Right ventricle myocardium superior (tissue), 1 donor: ENCODE measurements around the gene DPP10. TPM values are rescaled to one million over a fixed set of nuclear protein-coding genes. Genes with fewer than 3 reads are reported as not detected.
"Not testable (repeated sequence)": the region's sequence is repeated elsewhere in the genome, so short reads cannot be mapped to it uniquely, and the experiment has no call there.

Experiments
- ATAC-seq: fragments of 200-7000 bp; cut with Tn5 transposase; one replicate; pipeline ENCODE4 v1.9.1; 2020; ENCODE audit warnings: mild to moderate bottlenecking; ENCODE audit not compliant: poor library complexity
- DNase-seq: peaks from one replicate; pipeline ENCODE4 v3.0.0-alpha.2; 2020
- intact Hi-C: fragments of 100-400 bp; cut with DNase I; formaldehyde crosslinking; loops from one replicate; pipeline ENCODE4 v1.11.2; 2022
- total RNA-seq: library from RNA; stranded (reverse); fragmentation: NEBNext Ultra II Directional; extraction: Animal tissue kit (Norgen Biotek cat#: 25700); gene quantifications from one replicate; pipeline ENCODE4 v1.2.1, GENCODE V29; 2021
- donor health status: DM: no; HTN: yes; CAD: no; lungs with severe emphysema.

Gene DPP10
- total RNA-seq, 1 donor from 2014 or later = 0.32 TPM

- intact Hi-C loops = no loop called here
- ATAC-seq = no peak
Measured at GRCh38 chr2:114859726-114860510, 417.5 kb downstream of the DPP10 start.

DNA sequence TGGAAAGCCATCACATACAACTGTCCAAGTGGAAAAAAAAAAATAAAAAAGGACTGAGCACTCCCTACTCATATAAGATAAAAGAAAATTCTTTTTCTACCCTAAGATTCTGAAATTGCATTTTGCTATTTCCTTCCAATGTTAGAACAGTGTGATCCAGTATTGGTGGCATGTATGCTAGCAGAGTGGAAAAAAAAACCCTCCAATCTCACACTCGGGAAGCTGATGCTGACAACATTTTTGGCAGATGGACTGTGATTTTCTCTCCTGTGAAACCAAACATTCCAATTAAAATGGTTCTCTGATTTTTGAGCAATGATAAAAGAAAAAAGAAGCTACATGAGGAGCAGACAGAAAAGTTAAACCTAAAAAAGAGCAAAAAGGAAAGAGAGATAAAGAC, 419.8 kb downstream of the DPP10 start:
- no peak for DNase-seq
- ATAC-seq = no peak
- intact Hi-C loops = no loop called here

More at GRCh38 chr2:114859726-114860510, 417.5 kb downstream of the DPP10 start:
- DNase-seq = no peak

DNA sequence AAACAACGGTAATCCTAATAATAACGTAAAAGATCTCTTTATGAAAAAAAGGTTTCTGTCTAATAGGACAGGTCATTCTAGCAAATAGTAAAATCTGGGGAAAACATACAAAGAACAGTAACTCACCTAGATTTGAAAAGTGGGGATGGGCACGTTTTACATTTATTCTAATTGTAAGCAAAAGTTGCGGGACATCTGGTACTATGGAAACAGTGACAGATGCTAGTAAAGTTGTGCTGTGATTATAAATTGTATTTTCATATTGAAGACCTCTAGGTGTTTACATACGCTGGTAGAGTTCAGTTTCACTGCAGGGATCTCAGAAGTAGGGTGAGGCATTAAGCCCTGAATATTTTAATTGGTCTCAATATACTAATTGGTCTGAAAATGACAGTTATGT, 422.5 kb downstream of the DPP10 start:
- no peak for DNase-seq
- intact Hi-C loops = no loop called here
- ATAC-seq = no peak

GRCh38 chr2:114880046-114880445, 437.6 kb downstream of the DPP10 start:
- intact Hi-C loops = no loop called here
- ATAC-seq (no peak), DNase-seq (no peak)

GRCh38 chr2:114919985-114920384, 477.5 kb downstream of the DPP10 start:
- ATAC-seq (no peak), DNase-seq (no peak)
- intact Hi-C loops = no loop called here

GRCh38 chr2:114922076-114922475, 479.6 kb downstream of the DPP10 start:
- ATAC-seq (no peak), DNase-seq (no peak)
- intact Hi-C loops = no loop called here

- intact Hi-C loops = no loop called here
- ATAC-seq (peak; percentile 91), DNase-seq (no peak)
Measured at GRCh38 chr2:114925296-114926255, 483.1 kb downstream of the DPP10 start.

GRCh38 chr2:114926303-114926702, 483.9 kb downstream of the DPP10 start:
- intact Hi-C loops = no loop called here
- ATAC-seq = peak; percentile 69
- no peak for DNase-seq

DNA sequence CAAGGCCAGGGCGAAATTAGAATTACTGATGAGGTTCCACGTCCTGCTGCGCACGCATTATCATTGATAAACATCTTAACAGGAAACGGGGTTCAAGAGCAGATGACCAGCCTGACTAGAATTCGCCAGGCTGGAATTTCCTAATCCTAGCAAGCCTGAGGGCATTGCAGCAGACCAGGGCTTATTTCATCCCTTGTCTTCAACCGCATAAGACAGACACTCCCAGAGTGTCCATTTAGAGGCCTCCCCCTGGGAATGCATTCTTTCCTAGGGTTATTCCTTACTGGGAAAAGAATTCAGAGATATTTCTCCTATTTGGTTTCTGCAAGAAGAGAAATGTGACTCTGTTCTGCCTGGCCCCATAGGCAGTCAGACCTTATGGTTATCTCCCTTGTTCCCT, 486.8 kb downstream of the DPP10 start:
- intact Hi-C loops = no loop called here
- ATAC-seq (no peak), DNase-seq (no peak)

DNA sequence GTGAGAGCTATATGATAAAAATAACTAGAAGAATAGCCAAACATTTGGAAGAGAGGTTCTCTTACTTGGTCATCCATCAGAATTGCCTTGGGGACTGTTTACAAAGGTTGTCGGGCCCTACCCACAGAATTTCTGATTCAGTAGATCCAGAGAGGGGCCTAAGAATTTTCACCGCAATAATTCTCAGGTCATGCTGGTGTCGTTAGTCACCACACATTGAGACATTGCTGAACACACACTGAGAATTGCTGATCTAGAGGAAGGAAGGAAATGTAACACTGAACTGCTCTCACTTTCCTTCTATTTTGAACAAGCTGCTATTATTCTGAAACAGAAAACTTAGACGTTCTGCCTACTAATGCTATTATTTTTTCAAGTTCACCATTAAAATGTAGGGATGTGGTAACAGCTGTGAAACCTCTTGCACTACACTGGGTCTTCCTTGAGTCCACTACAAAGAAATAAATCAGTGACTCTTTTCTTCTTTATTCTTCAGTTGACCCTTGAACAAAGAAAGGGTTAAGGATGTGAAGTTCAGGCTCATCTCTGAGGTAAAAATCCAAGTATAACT, 491.3 kb downstream of the DPP10 start:
- DNase-seq = no peak
- no peak for ATAC-seq
- intact Hi-C loops = no loop called here

DNA sequence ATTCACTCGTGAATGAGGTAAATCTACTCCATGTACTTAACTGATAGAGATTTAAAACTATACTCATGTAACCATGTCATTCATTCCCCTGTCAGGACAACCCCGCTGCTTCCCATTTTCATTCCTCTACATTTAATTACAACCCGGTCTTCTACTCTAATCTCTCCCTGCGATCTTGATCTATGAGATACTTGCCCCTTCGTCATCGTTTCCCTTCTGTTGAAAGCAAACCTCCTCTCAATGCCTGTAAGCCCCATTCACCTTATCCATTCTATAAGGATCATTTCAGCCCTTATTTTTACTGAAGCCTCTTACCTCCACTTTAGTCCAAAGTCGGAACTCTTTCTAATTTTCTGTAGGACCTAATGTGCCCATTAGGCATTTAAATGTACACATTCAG, 492.6 kb downstream of the DPP10 start:
- DNase-seq (no peak), ATAC-seq (no peak)
- intact Hi-C loops = no loop called here

DNA sequence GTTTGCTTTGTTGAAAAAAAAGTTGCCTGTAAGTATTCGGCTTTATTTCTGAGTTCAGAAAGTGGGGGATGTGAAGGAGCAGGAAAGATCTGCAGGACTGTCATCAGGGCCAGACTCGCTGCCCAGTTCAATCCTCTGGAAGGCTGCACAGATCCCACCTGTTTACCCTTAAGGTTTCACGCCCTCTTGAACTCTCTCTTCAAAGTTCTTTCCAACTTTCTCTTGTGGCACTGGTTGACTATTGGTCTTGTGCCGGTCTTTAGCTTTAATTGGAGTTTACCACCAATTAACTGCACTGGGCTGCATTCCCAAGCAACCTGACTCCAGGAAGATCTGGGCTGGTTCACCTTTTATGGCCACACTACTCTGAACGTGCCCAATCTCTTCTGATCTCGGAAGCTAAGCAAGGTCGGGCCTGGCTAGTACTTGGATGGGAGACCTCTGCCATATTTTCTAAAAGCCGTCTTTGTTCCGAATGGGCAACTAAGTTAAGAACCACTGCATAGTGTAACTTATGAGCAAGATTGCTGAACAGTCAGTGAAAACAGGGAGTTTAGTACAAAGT, 495.0 kb downstream of the DPP10 start:
- no peak for DNase-seq
- no peak for ATAC-seq
- intact Hi-C loops = no loop called here

DNA sequence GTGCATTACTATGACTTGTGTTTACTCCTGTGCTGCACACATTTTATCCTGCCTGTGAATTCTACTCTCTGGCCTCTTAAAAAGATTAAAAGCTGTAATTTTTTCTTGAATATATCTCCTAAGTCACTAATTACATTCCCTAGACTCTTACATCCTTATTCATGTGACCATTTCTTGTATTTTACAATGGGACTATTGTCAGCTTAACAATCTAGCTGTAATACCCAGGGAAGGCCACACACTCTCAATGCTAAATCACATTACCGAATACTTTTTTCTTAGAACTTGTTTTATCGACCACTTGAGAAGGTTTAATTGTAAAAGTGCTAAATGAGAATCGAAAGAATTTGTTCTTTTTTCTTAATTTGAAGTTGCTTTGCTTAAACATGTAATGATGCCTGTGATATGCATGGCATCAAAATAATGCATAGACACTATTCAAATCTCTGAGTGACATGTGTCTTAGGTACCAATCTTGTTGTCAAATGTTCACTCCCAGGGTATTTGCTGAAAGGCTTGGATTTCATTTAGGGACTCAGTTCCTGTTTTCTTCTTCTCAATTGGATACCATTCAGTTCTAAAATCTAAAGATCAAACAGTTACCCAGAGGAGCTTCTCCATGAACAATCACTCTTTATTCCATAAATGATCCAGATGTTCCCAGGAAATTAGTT, 498.5 kb downstream of the DPP10 start:
- DNase-seq (no peak), ATAC-seq (no peak)
- intact Hi-C loops = no loop called here

DNA sequence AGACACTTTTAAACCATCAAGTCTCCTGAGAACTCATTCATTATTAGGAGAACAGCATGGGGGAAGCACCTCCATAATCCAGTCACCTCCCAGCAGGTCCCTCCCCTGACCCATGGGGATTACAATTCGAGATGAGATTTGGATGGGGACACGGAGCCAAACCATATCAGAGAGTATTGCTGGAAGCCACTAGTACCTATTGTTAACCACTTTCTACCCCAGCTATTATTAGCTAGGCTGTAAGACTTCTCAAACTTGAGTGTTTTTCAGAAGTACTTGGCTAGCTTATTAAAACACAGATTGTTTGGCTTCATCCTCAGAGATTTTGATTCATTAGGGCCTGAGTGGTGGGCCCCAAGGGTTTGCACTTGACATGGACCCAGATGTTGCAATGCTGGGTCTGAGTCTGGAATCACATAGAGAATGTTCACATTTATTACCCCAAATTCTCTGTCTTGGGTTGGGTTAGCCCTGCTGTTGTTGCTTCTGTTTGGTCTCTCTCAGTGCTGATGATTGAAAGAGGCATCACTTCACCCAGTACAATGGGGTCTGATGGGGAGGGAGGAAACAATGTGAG, 506.9 kb downstream of the DPP10 start:
- ATAC-seq (peak; percentile 53), DNase-seq (no peak)
- intact Hi-C loops = no loop called here

GRCh38 chr2:114960389-114960788, 517.9 kb downstream of the DPP10 start:
- DNase-seq (no peak), ATAC-seq (no peak)
- intact Hi-C loops = no loop called here

GRCh38 chr2:114962532-114962931, 520.1 kb downstream of the DPP10 start:
- ATAC-seq (no peak), DNase-seq (no peak)
- intact Hi-C loops = no loop called here

DNA sequence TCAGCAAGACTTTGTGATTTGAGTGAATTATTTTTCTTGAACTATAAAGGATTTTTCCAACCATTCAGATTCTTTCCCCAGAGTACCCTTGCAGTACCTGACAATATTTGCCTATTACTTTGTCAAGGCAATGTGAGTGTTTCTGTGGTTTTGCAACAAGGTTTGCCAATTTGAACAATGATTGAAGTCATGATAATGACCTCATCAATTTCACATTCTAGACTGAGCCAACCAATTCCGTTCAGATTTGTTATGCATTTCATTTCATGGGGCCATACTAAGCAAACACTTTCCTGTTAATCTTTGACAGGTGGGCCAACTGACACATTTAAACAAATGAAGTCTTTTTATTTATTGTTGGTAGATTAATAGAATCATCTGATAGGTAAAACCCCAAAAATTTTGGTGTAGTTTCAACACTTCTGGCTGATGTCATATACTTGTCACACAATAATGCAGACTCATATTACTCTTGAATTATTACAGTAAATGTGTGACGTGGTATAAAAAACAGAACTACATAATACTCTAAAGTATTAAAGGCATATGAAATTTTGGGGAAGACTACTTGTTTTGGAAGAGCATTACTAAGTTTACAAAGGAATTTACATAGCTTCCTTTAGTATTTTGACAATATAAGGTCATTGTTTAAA, 526.4 kb downstream of the DPP10 start:
- no peak for ATAC-seq
- intact Hi-C loops = no loop called here

DNA sequence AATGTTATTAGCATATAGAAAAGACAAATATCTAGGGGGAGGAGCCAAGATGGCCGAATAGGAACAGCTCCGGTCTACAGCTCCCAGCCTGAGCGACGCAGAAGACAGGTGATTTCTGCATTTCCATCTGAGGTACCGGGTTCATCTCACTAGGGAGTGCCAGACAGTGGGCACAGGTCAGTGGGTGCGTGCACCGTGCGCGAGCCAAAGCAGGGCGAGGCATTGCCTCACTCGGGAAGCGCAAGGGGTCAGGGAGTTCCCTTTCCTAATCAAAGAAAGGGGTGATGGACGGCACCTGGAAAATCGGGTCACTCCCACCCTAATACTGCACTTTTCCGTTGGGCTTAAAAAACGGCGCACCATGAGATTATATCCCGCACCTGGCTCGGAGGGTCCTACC, 561.9 kb downstream of the DPP10 start:
- intact Hi-C loops = not testable (repeated sequence)

More for the DNA sequence above, 526.4 kb downstream of the DPP10 start:
- no peak for DNase-seq

More for the DNA sequence above, 561.9 kb downstream of the DPP10 start:
- DNase-seq, ATAC-seq: not testable (repeated sequence)
